HG03060 (cell line): Measurements from ENCODE around the gene RNF152.

Source experiments
- ATAC-seq: cut with Tn5 transposase; IDR thresholded peaks from one replicate; pipeline ENCODE4 v1.9.1; 2021; ENCODE audit warnings: low read depth, moderate number of reproducible peaks; ENCODE audit not compliant: unreplicated experiment

Gene RNF152

GRCh38 chr18:61855449-61856378, 37.1 kb downstream of the RNF152 start:
- ATAC-seq = no peak

GRCh38 chr18:61854578-61855448, 38.0 kb downstream of the RNF152 start:
- no peak for ATAC-seq

GRCh38 chr18:61853855-61854254, 39.0 kb downstream of the RNF152 start:
- no peak for ATAC-seq

GRCh38 chr18:61852496-61852895, 40.3 kb downstream of the RNF152 start:
- ATAC-seq = no peak

GRCh38 chr18:61851940-61852451, 40.8 kb downstream of the RNF152 start:
- no peak for ATAC-seq

GRCh38 chr18:61851279-61851678, 41.5 kb downstream of the RNF152 start:
- no peak for ATAC-seq

DNA sequence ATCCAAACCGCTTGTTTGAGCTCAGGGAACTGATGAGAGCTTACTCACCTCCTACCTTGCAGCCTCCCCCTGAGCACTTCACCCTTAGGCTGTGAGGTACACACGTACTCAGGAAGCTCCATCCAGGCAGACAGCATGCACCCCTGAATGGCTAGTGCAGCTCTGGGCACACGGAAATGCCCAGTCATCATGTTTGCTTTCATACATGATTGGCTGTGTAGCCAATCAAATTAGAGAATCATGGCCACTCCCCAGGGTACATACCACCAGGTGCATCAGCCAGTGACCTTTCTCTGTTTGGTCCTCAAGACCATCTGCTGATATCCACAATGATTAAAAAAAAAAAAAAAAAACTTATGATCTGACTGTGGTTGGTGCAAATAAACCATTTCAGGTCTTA, 42.1 kb downstream of the RNF152 start:
- ATAC-seq = no peak

- ATAC-seq = no peak
Measured at GRCh38 chr18:61847164-61847791, 45.5 kb downstream of the RNF152 start.

- no peak for ATAC-seq
Measured at GRCh38 chr18:61845197-61845596, 47.6 kb downstream of the RNF152 start.

- no peak for ATAC-seq
Measured at GRCh38 chr18:61844726-61845125, 48.1 kb downstream of the RNF152 start.

GRCh38 chr18:61842146-61842545, 50.7 kb downstream of the RNF152 start:
- ATAC-seq = no peak

- ATAC-seq = no peak
Measured at GRCh38 chr18:61841706-61842105, 51.1 kb downstream of the RNF152 start.

- no peak for ATAC-seq
Measured at GRCh38 chr18:61840324-61840723, 52.5 kb downstream of the RNF152 start.

GRCh38 chr18:61838521-61838920, 54.3 kb downstream of the RNF152 start:
- ATAC-seq = no peak

- ATAC-seq = no peak
Measured at GRCh38 chr18:61833978-61834377, 58.8 kb downstream of the RNF152 start.

DNA sequence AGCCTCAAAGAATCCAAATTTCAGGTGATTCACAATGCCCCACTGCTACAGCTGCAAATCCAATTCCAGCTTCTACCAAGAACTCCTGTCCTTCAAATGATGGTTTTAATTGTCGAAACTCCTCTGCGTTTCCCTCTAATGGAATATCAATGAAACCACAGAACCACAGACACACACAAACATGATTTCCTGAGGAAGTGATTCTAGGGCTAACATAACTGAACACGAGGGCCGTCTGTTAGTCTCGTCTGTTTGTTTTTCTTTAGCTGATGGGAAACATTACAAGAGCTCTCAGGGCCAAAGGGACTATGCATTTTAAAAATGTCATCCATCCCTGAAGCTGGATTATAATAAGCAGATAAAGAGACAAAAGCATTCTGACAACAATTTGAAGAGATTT, 59.4 kb downstream of the RNF152 start:
- no peak for ATAC-seq

DNA sequence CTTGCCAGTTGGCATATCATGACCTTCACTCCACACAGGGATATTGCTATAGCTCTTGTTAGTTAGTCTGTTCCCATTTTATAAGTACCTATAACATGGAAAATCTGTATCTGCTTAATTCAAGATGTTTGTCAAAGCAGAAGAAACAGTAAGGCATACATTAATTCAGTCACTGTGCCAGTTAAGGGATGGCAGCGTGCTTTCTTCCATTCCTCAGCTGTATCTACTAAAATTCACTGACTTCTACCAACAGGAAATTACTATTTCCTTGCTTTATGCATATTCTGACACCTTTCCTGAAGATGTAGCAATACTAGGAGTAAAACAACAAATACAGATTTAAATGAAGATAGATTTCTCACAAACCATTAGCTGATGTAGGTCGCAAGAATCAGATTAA, 59.9 kb downstream of the RNF152 start:
- ATAC-seq = no peak

GRCh38 chr18:61831071-61831470, 61.7 kb downstream of the RNF152 start:
- no peak for ATAC-seq

GRCh38 chr18:61829108-61829507, 63.7 kb downstream of the RNF152 start:
- ATAC-seq = no peak

DNA sequence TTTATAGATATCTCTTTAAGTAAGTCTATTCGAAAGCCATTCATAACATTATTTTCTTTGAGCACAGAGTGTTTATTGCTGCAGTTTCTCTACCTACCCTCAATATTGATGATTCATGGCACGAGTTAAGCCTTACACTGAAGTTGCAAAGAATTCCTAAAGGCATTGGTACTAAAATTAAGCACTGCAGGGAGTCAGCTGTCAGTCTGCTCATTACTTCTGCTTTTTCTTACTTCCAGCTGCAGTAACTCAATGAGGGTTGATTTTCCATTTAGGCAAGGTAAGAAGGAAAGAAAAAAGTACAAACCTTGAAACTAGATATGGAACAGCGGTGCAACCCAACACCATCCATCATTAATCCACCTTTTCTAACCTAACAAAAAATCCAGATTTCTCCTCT, 65.2 kb downstream of the RNF152 start:
- ATAC-seq = no peak

DNA sequence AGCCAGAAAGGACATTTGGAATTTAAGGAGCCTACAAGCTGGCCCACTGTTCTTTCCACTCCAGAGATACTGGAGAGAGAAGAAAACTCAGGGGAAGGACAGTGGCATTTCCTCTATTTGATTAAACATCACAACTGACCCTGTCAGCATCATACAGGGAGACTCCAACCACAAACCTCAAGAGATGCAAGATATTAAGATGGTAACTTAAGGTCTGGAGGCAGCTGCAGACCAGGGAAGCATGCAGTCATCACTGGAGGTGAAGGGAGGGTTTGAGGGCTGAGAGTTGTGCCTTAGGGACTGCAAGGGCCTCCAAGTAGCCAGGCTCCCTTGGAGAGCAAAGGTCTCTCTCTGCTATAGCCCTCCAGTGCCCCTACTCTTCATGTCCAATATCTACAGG, 67.4 kb downstream of the RNF152 start:
- no peak for ATAC-seq
